ENCODE measurements around the gene WNK2.
"Not testable (repeated sequence)": the region's sequence is repeated elsewhere in the genome, so short reads cannot be mapped to it uniquely, and the experiment has no call there.

Gene WNK2

DNA sequence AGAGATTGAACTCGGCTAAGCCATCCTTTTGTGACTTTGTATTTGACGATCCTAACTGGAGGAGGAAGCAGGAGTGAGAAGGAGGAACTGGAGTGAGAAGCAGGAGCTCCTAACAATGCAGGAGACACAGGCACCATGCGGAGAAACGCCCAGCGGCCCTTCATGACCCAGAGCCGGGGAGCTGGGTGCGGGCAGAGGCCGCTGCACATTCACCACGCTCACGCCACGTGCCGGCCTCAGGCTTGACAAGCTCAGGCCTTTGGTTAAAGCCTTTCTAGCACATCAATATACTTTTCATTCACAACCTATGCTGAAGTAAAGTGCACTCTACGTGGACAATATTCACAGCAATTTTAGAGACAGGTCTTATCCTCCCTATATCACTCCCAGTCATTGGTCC is 142.7 kb downstream of the WNK2 start:
- DNase-seq (ENCODE audit: low read depth, low spot score), result no peak
- H3K9ac ChIP-seq (ENCODE audit: insufficient read length), result no peak overlapping the region
- H3K4me3 ChIP-seq, result no peak overlapping the region
- H3K36me3 ChIP-seq (ENCODE audit: insufficient read depth, low read length), result no peaks in the 10 kb centered on the region
- H3K27ac ChIP-seq, result no peak overlapping the region
- TF ChIP-seq POLR2AphosphoS5 (IDR thresholded peaks at IDR 0.05; ENCODE audit: borderline replicate concordance, low read depth, low read length) (no peak), EZH2 (IDR thresholded peaks at IDR 0.05) (no peak), FOXP2 (optimal IDR thresholded peaks at IDR 0.05; ENCODE audit: control extremely low read depth, extremely low read length, insufficient read depth) (no peak)
- H3K9me3 ChIP-seq (ENCODE audit: low read depth, low read length), result no peaks in the 10 kb centered on the region

DNA sequence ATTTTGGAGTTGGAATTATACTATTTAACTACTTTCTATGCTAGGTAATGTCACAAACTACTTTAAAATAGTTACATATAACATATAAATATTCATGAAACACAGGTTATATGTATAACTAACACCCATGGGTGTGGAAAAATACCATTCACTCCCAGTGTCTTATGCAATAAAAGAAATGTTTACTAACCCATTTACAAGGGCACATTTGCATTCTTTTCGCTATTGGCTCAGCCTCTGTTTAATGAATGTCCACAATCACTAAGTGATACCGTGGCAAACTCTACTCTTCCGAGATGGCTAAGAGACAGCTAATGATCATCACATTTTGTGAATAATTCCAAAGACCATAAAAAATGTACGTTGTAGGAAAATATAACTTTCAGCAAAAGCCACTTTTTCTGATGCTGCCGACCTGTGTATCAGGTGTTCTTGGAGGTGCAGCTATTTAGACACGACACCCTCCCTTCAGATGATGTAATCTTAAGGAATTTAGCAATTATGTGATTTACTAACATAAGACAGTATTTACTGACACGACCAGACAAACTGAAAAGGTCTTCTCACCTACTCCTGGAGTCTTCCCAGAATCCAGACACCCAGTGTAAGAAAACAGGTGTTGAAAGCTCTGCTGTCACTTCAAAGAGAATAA is 145.8 kb downstream of the WNK2 start:
- Histone ChIP-seq H3K9ac (ENCODE audit: insufficient read length) (no peak overlapping the region), H3K27ac (no peak overlapping the region), H3K36me3 (ENCODE audit: insufficient read depth, low read length) (no peaks in the 10 kb centered on the region), H3K4me3 (no peak overlapping the region), H3K9me3 (ENCODE audit: low read depth, low read length) (no peaks in the 10 kb centered on the region)
- no peak for DNase-seq (ENCODE audit: low read depth, low spot score)
- TF ChIP-seq EZH2 (IDR thresholded peaks at IDR 0.05), result no peak
- TF ChIP-seq FOXP2 (optimal IDR thresholded peaks at IDR 0.05; ENCODE audit: control extremely low read depth, extremely low read length, insufficient read depth), result no peak
- TF ChIP-seq POLR2AphosphoS5 (IDR thresholded peaks at IDR 0.05; ENCODE audit: borderline replicate concordance, low read depth, low read length), result no peak

DNA sequence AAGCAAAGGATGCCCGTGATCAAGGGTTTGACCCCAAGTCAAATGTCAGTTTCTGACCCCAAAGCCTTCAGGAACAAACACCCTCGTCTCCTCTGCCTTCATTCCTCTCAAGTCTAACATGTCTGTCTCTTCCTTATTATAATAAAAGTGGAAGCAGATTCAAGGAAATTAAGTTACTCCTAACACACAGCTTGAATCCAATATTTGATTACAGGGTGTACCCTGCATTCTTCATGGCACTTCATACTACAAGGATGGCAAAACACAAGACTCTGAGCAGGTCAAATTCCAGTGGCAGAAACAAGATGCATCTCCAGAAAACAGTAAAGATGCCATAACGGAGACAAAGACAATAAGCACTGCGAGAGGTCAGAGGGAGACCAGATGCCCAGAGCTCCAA is 148.4 kb downstream of the WNK2 start:
- TF ChIP-seq POLR2AphosphoS5 (IDR thresholded peaks at IDR 0.05; ENCODE audit: borderline replicate concordance, low read depth, low read length) (no peak), FOXP2 (optimal IDR thresholded peaks at IDR 0.05; ENCODE audit: control extremely low read depth, extremely low read length, insufficient read depth) (no peak), EZH2 (IDR thresholded peaks at IDR 0.05) (no peak)

DNA sequence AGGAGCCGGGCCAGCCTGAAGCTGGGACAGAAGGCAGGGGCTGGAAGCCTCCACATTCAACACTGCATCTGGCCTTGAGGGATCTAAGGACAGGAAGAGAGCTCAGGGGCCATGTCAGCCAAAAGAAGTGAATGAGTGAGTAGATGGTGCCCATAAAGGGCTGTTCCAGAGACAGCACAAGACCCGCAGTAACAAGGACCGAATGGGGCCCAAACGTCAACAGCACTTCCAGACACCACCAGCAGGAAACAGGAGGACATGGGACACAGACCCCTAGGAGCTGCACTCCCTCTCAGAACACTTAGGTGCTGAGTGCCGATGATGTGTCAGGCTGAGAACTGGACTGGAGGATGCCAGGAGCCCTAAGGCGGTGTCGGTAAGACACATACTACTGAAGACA is 152.8 kb downstream of the WNK2 start:
- Histone ChIP-seq H3K27ac (no peak overlapping the region), H3K4me3 (no peak overlapping the region), H3K36me3 (ENCODE audit: insufficient read depth, low read length) (no peaks in the 10 kb centered on the region), H3K9me3 (ENCODE audit: low read depth, low read length) (no peaks in the 10 kb centered on the region), H3K9ac (ENCODE audit: insufficient read length) (no peak overlapping the region)
- no peak for DNase-seq (ENCODE audit: low read depth, low spot score)
- TF ChIP-seq POLR2AphosphoS5 (IDR thresholded peaks at IDR 0.05; ENCODE audit: borderline replicate concordance, low read depth, low read length) (no peak), FOXP2 (optimal IDR thresholded peaks at IDR 0.05; ENCODE audit: control extremely low read depth, extremely low read length, insufficient read depth) (no peak), EZH2 (IDR thresholded peaks at IDR 0.05) (no peak)

More for the DNA sequence above, 148.4 kb downstream of the WNK2 start:
- Histone ChIP-seq H3K36me3 (ENCODE audit: insufficient read depth, low read length) (no peaks in the 10 kb centered on the region), H3K9me3 (ENCODE audit: low read depth, low read length) (no peaks in the 10 kb centered on the region), H3K4me3 (no peak overlapping the region), H3K9ac (ENCODE audit: insufficient read length) (no peak overlapping the region), H3K27ac (no peak overlapping the region)
- DNase-seq (ENCODE audit: low read depth, low spot score), result no peak

GRCh38 chr9:93338196-93338595 is 154.3 kb downstream of the WNK2 start:
- H3K9me3 ChIP-seq (ENCODE audit: low read depth, low read length); DNase-seq (ENCODE audit: low read depth, low spot score); H3K27ac ChIP-seq; H3K9ac ChIP-seq (ENCODE audit: insufficient read length); H3K36me3 ChIP-seq (ENCODE audit: insufficient read depth, low read length); H3K4me3 ChIP-seq: not testable (repeated sequence)

GRCh38 chr9:93340091-93340490 is 156.2 kb downstream of the WNK2 start:
- TF ChIP-seq EZH2 (IDR thresholded peaks at IDR 0.05) (no peak), POLR2AphosphoS5 (IDR thresholded peaks at IDR 0.05; ENCODE audit: borderline replicate concordance, low read depth, low read length) (no peak)
- no peak for DNase-seq (ENCODE audit: low read depth, low spot score)
- H3K27ac ChIP-seq, result no peak overlapping the region
- H3K9ac ChIP-seq (ENCODE audit: insufficient read length), result no peak overlapping the region
- H3K9me3 ChIP-seq (ENCODE audit: low read depth, low read length), result no peaks in the 10 kb centered on the region
- no peak overlapping the region for H3K4me3 ChIP-seq
- H3K36me3 ChIP-seq (ENCODE audit: insufficient read depth, low read length), result no peaks in the 10 kb centered on the region

- not testable (repeated sequence) for H3K27ac ChIP-seq
Observed at GRCh38 chr9:93341820-93342219, 157.9 kb downstream of the WNK2 start.

DNA sequence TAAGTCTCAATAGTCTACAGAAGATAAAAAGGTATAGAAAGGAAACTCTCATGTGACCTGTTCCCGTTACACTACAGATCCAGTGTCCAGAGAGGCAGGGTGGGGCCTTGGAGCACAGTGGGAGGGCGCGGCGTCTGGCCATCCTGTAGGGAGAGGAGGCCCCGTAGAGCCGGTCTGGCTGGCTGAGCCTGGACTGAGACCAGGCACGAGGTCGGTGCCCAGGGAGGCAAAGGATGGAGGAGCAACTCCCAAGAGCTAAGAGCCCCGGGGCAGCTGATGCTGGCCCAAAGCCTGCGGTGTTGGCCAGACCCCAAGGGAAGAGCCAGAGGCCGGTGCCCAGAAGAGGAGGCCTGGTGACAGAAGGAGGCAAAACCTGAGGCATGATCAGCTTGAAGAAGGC is 158.5 kb downstream of the WNK2 start:
- H3K4me3 ChIP-seq; H3K9ac ChIP-seq (ENCODE audit: insufficient read length); DNase-seq (ENCODE audit: low read depth, low spot score); H3K27ac ChIP-seq; H3K36me3 ChIP-seq (ENCODE audit: insufficient read depth, low read length); H3K9me3 ChIP-seq (ENCODE audit: low read depth, low read length): not testable (repeated sequence)

More at GRCh38 chr9:93341820-93342219, 157.9 kb downstream of the WNK2 start:
- H3K9me3 ChIP-seq (ENCODE audit: low read depth, low read length); H3K36me3 ChIP-seq (ENCODE audit: insufficient read depth, low read length); H3K9ac ChIP-seq (ENCODE audit: insufficient read length); H3K4me3 ChIP-seq; DNase-seq (ENCODE audit: low read depth, low spot score): not testable (repeated sequence)

- no peak for DNase-seq (ENCODE audit: low read depth, low spot score)
- Histone ChIP-seq H3K9me3 (ENCODE audit: low read depth, low read length) (no peaks in the 10 kb centered on the region), H3K4me3 (no peak overlapping the region), H3K9ac (ENCODE audit: insufficient read length) (no peak overlapping the region), H3K27ac (no peak overlapping the region), H3K36me3 (ENCODE audit: insufficient read depth, low read length) (no peaks in the 10 kb centered on the region)
- no peak for TF ChIP-seq EZH2 (IDR thresholded peaks at IDR 0.05)
- no peak for TF ChIP-seq POLR2AphosphoS5 (IDR thresholded peaks at IDR 0.05; ENCODE audit: borderline replicate concordance, low read depth, low read length)
- no peak for TF ChIP-seq FOXP2 (optimal IDR thresholded peaks at IDR 0.05; ENCODE audit: control extremely low read depth, extremely low read length, insufficient read depth)
Observed at GRCh38 chr9:93343663-93344062, 159.7 kb downstream of the WNK2 start.
